Fibroblast of peridontal ligament (primary cell): Measurements from ENCODE around the gene MFAP4.

Experiments
- DNase-seq: peaks from one replicate; pipeline ENCODE4 v3.0.0-alpha.2; 2010; ENCODE audit errors: extremely low read depth

Gene MFAP4, protein sequence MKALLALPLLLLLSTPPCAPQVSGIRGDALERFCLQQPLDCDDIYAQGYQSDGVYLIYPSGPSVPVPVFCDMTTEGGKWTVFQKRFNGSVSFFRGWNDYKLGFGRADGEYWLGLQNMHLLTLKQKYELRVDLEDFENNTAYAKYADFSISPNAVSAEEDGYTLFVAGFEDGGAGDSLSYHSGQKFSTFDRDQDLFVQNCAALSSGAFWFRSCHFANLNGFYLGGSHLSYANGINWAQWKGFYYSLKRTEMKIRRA

DNA sequence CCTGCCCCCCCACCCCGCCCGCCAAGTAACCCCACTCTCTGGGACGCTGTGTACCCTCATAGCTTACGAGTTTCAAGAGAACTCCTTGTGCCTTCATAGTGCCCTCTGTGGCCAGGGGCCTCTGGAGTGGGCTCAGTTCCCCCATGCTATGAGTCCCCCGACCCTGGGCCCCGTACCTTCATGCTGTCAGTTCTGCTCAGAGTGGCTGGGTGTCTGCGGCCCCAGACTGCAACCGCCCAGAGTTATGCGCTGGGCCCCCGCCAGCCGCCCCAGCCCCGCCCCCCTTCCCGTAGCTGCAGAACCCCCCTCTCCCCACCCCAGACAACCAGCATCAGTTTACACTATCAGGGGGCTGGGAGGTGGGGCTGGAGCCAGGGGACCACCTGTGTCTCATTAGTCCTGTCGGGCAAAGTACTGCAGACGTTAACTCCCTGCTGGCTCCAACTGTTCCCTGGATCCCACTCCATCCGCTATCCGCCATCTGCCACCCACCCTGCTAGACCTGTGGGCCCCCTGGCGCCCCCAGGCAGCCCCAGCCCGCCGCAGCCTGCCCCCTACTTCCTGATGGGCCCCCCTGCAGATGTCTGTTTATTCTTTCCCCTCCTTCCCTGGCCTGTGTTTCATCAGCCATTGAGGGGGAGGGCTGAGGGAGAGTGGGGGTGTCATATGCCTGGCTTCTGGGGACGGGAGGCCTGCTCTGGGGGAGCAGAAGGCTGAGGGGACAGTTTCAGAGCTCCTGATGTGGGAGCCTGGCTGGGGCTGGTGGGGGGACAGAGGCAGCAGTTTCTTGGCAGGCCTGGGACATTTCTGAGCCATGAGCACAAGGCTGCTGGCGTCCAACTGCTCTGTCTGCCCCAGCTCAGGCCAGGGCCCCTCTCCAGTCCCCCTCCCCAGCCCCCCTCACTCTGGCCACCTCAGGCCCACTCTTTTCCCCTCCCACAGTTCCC is at the start of gene MFAP4:
Gene MFAP4 (minus strand): TSS at position 217 of the 947 bp plus-strand sequence. CDS start 35 bp downstream, at position 182.
- DNase-seq: peak; percentile 91

- no peak for DNase-seq
Observed at GRCh38 chr17:19433727-19434340, 46.8 kb upstream of the MFAP4 start.

- no peak for DNase-seq
Observed at GRCh38 chr17:19433255-19433654, 46.3 kb upstream of the MFAP4 start.

GRCh38 chr17:19431691-19432090 is 44.7 kb upstream of the MFAP4 start:
- DNase-seq: no peak

- DNase-seq: no peak
Observed at GRCh38 chr17:19426631-19427030, 39.6 kb upstream of the MFAP4 start.

DNA sequence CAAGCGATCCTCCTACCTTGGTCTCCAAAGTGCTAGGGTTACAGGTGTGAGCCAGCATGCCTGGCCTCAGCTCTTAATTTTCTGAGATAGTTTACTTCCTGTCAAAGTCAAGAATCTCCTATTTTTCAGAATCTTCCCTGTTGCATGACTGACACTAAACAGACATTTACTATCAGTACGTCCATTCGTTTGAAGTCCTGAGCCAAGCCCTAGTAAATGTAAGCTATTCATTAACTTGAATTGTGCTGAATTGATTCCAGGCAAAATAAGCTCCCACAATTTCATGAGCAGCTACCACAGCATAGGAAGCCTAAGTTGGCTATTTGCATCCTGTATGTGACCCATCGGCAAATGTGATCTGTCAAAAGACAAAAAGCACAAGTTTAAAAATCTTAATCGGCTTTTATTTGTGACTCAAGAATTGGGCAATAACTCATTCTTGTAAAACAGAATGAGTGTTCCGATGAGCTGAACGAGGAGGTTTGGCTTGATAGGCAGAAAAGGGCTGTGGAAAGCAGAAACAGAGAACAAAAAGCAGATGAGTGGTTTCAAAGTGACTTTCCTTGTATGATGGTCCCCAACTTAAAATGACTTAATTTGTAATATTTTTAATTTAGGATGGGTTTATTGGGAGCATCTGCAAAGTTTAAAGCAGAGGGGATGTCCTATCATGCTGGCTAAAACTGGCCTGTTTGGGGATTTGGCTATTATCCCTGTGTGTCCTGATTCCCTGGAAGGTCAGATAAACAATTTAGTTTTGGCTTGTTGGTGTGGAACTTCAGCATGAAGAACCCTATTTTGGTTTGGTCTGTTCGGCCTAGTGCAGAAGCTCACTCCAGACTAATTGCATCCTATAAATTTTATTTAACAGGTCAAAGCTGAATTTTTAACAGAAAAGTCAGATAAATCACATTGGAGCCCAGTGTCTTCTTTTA is 38.2 kb upstream of the MFAP4 start:
- DNase-seq: peak; percentile 9

DNA sequence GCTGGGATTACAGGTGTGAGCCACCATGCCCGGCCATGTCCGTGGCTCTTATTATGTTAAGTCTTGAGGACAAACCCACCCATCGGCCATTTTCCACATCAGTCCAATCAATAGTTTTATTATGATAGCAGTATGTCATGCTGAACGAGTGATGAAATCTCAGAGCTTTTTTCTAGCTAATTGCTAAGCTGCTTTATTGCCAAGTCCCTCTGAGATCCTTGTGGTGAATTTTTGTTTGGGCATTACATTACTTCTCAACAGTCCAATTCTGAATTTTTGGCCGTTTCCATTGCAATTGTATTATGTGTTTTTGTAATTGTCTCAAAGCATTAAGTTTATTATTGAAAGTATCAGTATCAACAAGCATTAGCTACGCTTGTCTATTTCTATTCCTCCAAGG is 34.9 kb upstream of the MFAP4 start:
- DNase-seq: peak; percentile 73

DNA sequence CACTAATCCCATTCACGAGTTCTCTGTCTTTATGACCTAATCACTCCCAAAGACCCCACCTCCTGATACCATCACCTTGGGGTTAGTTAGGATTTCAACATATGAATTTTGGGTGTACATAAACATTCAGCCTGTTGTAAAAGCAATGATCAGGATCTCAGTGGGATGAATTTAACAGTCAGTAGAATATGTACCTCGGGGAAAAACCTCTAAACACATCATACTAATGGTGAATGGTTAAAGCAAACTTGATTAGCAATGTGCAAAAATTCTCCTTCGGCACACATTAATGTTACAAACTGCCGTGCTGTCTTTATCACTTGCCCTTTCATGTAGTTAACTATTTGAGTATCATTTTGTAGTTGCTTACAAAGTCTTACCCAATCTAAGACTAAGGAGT is 34.2 kb upstream of the MFAP4 start:
- no peak for DNase-seq

- no peak for DNase-seq
Observed at GRCh38 chr17:19418251-19418992, 31.4 kb upstream of the MFAP4 start.

GRCh38 chr17:19417611-19418010 is 30.6 kb upstream of the MFAP4 start:
- DNase-seq: no peak

- DNase-seq: no peak
Observed at GRCh38 chr17:19415806-19416775, 29.1 kb upstream of the MFAP4 start.

DNA sequence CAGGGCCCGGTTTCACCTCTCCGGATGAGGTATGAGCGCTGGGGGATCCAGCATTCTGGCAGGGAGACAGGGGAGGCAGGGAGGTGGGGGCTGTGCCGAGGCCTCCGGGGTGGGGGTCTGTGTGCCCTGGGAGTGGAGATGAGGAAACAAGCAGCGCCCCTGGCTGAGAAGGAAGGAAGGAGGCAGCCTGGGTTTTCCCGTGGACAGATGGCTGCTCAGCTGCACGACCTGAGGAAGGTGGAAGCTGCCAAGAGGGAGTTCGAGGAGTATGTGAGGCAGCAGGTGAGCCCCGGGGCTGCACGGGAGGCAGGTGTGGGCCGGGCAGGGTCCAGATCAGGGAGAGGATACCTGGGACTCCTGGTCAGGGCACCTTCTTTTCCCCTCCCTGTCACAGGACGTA is 28.3 kb upstream of the MFAP4 start:
- DNase-seq: no peak

- no peak for DNase-seq
Observed at GRCh38 chr17:19414396-19415280, 27.6 kb upstream of the MFAP4 start.

GRCh38 chr17:19413761-19414160 is 26.8 kb upstream of the MFAP4 start:
- DNase-seq: no peak

DNA sequence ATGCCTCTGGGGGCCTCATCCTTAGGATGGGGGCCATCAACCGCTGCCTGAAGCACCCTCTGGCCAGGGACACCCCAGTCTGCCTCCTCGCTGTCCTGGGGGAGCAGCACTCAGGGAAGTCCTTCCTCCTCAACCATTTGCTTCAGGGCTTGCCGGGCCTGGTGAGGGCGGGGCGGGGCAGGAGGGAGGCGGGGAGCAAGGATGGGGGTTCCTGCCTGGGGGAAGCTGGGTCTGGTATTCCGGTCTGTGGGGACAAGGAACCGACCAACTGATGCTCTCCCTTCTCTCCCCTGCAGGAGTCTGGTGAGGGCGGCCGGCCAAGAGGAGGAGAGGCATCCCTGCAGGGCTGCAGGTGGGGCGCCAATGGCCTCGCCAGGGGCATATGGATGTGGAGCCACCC is 26.0 kb upstream of the MFAP4 start:
- DNase-seq: no peak

- no peak for DNase-seq
Observed at GRCh38 chr17:19412510-19412909, 25.5 kb upstream of the MFAP4 start.

DNA sequence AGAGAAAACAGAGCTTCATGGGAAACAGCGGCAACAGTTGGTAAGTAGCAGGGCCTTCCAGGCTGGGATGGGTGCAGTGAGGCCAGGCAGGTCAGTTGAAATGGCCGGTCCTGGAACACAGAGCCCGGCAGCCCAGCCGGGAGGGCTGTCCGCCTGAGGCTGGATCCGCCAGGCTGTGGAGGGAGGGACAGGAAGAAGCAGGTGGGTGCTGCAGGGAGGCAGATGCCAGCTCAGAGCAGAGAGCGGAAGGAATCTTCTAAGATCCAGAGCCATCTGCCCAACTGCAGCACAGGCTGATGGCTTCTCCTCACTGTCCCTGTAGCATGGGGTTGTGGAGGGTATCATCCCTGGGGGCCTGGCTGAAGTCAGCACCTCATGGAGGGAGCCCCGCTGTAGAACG is 24.6 kb upstream of the MFAP4 start:
- DNase-seq: no peak

GRCh38 chr17:19410875-19411620 is 24.1 kb upstream of the MFAP4 start, which contains the start of gene RNF112:
RNF112 (plus strand) TSS chr17:19411232; CDS start chr17:19411409, 177 bp downstream.
- DNase-seq: peak; percentile 33
